HG03095 (cell line): ENCODE results near the gene MALL.
"Not testable (repeated sequence)": the region's sequence is repeated elsewhere in the genome, so short reads cannot be mapped to it uniquely, and the experiment has no call there.

Experiments used
- ATAC-seq: cut with Tn5 transposase; IDR thresholded peaks from one replicate; pipeline ENCODE4 v1.9.1; 2021; ENCODE audit warnings: moderate library complexity; ENCODE audit not compliant: unreplicated experiment

Gene MALL

GRCh38 chr2:110121052-110121334 is 5.4 kb upstream of the MALL start:
- ATAC-seq: no peak

- no peak for ATAC-seq
These were observed 4.8 kb upstream of the MALL start for GRCh38 chr2:110120171-110121051.

GRCh38 chr2:110116033-110116710 is 550 bp upstream of the MALL start:
- no peak for ATAC-seq

- no peak for ATAC-seq
These were observed 779 bp downstream of the MALL start for GRCh38 chr2:110114831-110115255.

GRCh38 chr2:110113961-110114591 is 1.5 kb downstream of the MALL start:
- ATAC-seq: no peak

- not testable (repeated sequence) for ATAC-seq
These were observed 7.3 kb downstream of the MALL start for GRCh38 chr2:110108291-110108690.

GRCh38 chr2:110107092-110108079 is 8.2 kb downstream of the MALL start:
- ATAC-seq: no peak

GRCh38 chr2:110106642-110107041 is 9.0 kb downstream of the MALL start:
- ATAC-seq: no peak

GRCh38 chr2:110105608-110106467 is 9.8 kb downstream of the MALL start:
- ATAC-seq: no peak

GRCh38 chr2:110105183-110105582 is 10.4 kb downstream of the MALL start:
- no peak for ATAC-seq

- no peak for ATAC-seq
These were observed 11.4 kb downstream of the MALL start for GRCh38 chr2:110104025-110104771.

GRCh38 chr2:110103061-110103961 is 12.3 kb downstream of the MALL start:
- ATAC-seq: no peak

- no peak for ATAC-seq
These were observed 13.5 kb downstream of the MALL start for GRCh38 chr2:110101901-110102803.

- no peak for ATAC-seq
These were observed 14.3 kb downstream of the MALL start for GRCh38 chr2:110101280-110101844.

GRCh38 chr2:110100880-110101279 is 14.7 kb downstream of the MALL start:
- ATAC-seq: not testable (repeated sequence)

- no peak for ATAC-seq
These were observed 15.1 kb downstream of the MALL start for GRCh38 chr2:110100480-110100879.
